ENCODE results near the gene SEC14L5.

DNA sequence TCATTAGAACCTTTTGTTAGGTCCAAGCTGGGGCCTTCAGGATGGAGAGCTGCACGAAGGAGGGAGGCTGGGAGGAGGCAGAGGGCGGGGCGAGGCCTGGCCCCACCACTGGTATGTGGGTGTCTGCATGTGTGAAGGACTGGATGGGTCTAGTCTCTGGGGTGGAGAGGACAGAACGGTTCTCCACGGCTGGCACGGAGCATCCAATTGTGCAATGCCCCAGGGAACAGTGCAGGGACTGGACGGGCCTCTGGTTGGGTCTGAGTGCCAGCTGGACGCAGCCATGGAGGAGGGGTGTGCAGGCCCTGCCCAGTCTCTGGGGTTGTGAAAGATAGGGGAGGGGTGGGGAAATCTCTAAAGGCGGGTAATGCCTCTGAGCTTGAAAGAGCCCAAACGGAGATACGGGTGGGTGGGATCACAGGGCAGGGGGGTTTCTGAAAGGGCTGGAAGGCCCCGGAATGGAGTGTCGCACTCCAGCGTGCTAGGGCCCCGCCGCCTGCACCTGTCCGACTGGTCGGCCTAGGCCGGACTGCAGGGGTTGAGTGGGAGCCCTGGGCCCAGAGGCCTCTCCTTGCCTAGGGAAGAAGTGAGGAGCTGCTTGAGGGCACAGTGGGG, 22.8 kb upstream of the SEC14L5 start:
- TF ChIP-seq, protein P1, sequence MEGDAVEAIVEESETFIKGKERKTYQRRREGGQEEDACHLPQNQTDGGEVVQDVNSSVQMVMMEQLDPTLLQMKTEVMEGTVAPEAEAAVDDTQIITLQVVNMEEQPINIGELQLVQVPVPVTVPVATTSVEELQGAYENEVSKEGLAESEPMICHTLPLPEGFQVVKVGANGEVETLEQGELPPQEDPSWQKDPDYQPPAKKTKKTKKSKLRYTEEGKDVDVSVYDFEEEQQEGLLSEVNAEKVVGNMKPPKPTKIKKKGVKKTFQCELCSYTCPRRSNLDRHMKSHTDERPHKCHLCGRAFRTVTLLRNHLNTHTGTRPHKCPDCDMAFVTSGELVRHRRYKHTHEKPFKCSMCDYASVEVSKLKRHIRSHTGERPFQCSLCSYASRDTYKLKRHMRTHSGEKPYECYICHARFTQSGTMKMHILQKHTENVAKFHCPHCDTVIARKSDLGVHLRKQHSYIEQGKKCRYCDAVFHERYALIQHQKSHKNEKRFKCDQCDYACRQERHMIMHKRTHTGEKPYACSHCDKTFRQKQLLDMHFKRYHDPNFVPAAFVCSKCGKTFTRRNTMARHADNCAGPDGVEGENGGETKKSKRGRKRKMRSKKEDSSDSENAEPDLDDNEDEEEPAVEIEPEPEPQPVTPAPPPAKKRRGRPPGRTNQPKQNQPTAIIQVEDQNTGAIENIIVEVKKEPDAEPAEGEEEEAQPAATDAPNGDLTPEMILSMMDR (conservative IDR thresholded peaks at IDR 0.05), result no peak
- TF ChIP-seq ZFX (IDR thresholded peaks at IDR 0.05), result no peak
